HTERT RPE-1 (cell line): Measurements from ENCODE around the gene DMRT1.

Experiments
- in situ Hi-C: fragments of 300-500 bp; cut with MboI; formaldehyde crosslinking; loops from 4 replicates; pipeline ENCODE4 v1.14.3; 2020; ENCODE audit warnings: low sequenced_read_pairs

DMRT1 gene

DNA sequence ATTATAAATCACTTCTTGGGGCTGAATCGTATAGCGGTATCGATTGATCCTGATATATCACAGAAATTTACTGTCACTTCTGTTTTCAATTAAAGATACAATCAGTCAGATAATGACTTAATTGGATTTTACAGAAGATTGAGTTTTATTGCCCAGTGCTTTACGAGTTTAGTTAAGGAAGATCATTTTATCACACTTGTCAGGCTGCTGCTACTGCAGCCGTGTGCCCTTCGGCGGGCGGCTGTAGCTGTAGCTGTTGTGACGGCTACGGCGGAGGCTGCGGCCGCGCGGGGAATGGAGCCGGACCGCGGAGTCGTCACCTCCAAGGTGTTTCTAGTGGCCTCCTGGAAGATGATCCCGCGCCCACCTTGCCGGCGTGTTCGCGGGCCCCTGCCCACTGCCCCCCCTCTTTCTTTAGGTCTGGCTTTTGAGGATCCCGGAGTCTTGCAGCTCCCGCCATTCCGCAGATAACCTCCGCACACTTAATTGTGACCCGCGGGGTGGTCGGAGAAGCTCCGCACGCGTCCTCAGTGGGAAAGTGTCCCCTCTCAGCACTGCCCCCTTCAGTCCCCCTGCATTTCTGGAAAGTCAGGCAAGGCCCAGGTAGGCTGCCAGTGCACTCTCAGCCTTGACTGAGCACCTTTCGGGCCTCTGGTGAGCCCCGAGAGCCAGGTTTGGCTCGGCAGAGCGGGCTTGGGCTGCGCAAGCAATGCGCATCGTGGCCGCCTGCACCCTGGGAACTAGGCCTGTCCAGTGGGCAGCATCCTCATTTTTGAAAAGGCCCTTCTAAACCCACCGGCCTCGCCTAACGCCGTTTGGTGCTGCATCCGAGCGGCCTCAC lies 128.0 kb downstream of the DMRT1 start:
- in situ Hi-C loops: no loop called here

- in situ Hi-C loops: no loop called here
These were observed 128.9 kb downstream of the DMRT1 start for GRCh38 chr9:970151-970996.

- in situ Hi-C loops: no loop called here
These were observed 130.5 kb downstream of the DMRT1 start for GRCh38 chr9:971901-972500.

DNA sequence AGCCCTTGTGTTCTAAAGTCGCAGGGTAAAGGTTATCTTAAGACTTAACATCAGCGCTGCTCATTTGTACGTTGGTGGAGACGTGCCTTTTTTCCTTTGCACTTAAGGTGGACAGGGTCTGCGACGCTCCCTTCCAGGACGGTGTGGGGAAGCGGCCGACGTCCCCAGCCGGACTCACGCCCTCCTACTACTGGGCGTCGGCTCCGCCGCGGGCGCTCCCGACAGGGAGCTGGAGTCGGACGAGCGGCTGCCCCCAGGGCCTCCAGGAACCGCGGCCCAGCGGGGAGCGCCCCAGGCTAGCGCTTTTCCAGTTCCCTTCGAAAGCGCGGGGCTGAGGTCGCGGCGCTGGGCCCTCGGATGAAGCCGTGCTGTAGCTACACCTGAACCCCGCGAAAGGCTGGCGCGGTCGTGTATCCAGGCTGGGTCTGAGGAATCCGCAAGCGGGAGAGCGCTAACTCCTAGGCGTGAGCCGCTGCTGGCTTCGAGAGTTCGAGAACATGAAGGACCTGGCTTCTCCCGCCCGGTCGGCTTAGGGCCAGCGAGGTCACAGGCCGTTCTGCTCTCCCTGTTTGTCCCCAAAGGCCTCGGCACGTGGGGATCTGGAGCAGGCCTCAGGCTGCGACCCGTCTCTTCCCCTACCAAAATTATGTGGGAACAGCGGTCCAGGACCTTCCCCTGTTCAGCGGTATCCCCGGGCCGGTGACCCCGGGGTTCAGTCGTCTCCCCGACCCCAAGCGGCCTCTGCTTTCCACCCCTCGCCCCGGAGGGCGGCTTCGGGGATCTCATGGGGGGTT lies 131.2 kb downstream of the DMRT1 start:
- in situ Hi-C loops: no loop called here

GRCh38 chr9:973295-973834 lies 131.9 kb downstream of the DMRT1 start:
- in situ Hi-C loops: no loop called here

DNA sequence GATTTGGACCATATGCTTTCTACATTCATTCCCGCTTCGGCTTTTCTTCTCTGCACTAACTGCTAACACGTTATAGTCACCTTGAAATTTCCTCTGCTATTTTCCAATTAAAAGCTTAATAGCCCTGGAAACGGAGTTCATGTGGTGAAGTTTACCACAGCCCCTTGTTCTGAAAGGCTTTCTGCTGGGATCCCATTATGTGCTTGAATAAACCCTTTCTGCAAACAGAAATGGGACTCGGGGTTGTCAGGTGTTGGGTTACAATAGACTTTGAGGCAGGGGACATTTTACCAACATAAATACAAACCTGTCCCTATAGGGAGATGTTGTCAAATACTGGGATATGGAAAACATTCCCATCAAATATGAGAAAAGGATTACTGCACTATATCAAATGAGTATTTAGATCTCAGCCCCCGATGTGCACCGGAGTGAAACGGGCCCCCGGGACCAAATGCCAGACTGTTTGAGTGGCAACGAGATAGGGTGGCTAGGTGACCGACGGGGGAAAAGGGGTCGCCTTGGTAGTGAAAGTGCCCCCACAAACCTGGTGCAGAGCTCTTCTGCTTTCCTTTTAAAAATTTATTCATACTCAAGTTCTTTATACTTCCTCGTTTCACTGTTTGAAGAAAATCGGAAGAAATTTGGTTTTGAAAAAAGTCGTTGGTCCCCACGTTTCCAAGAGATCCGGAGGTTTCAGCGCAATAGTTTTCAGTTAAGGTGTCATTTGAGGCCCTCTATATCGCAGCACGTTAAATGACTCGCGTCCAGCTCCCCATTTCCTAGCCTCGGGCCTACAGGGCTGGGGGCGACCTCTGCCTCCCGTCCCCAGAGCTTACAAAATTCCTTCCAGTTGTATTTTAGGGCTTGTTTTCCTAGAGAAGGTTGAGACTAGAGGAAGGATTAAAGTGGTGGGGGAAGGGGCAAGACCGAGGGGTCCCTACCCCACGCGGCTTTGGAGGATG lies 132.8 kb downstream of the DMRT1 start:
- in situ Hi-C loops: no loop called here

- in situ Hi-C loops: no loop called here
These were observed 133.7 kb downstream of the DMRT1 start for GRCh38 chr9:974996-975739.

- in situ Hi-C loops: no loop called here
These were observed 134.3 kb downstream of the DMRT1 start for GRCh38 chr9:975740-976257.

GRCh38 chr9:976258-976942 lies 134.9 kb downstream of the DMRT1 start, which contains the start of gene DMRT3:
TSS of gene DMRT3 (plus strand) at chr9:976655. CDS start at chr9:977002, 347 bp downstream.
- in situ Hi-C loops: no loop called here

GRCh38 chr9:976943-977837 lies 135.7 kb downstream of the DMRT1 start:
- in situ Hi-C loops: no loop called here

- in situ Hi-C loops: no loop called here
These were observed 136.6 kb downstream of the DMRT1 start for GRCh38 chr9:977838-978830.

DNA sequence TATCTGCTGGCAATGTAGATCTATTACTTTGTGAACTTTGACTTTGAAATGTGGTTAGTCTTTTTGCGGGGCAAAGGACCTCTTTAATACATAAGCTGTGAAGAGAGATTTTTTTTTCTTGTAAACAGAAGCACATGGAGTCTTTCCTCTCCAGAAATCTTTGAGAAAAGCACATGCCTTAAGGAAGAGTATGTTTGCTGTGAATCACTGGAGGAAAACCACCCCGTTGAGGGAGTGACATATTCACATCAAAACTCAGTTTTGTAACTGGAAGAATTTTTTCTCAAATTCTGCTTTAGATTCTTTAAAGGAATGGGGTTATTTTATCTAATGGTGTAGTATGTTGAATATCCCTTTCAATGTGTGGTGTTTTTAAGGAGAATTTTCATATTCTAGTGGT lies 138.5 kb downstream of the DMRT1 start:
- in situ Hi-C loops: no loop called here

DNA sequence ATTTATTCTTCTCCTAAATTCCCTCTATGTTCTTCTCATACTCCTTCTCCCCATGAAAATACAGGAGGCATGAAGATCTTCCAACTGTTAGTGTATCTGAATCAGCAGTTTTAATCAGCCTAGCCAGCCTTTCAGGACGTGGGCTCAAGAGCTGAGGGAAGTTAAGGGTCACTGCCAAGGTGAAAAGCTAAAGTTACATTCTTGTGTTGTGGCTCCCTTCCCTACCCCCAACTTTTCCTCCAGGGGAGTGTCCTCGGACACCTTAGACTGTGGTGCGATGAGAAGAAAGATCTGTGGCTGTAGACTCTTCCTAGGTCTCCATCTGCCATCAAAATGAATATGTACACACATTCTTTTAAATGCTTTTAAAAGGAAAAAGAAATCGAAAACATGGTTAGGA lies 139.1 kb downstream of the DMRT1 start:
- in situ Hi-C loops: no loop called here

DNA sequence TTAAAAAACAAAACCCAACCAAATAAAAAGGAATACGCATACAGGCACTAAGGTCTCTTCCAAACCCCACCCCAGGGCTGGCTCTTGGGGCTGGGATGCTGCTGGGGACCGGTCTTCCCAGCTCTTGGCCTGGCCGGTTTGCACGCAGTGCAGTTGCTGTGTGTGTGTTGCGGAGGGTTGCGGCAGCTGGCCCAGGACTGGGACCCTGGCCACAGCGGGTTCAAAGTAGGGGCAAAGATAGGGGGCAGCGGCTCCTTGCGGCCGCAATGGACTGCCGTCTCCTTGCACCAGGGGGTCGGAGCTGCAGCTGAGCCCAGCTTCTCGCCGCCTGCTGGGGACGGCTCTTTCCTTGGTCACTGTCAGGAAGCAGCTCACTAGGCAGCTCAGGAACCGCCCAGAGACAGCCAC lies 140.0 kb downstream of the DMRT1 start:
- in situ Hi-C loops: no loop called here

DNA sequence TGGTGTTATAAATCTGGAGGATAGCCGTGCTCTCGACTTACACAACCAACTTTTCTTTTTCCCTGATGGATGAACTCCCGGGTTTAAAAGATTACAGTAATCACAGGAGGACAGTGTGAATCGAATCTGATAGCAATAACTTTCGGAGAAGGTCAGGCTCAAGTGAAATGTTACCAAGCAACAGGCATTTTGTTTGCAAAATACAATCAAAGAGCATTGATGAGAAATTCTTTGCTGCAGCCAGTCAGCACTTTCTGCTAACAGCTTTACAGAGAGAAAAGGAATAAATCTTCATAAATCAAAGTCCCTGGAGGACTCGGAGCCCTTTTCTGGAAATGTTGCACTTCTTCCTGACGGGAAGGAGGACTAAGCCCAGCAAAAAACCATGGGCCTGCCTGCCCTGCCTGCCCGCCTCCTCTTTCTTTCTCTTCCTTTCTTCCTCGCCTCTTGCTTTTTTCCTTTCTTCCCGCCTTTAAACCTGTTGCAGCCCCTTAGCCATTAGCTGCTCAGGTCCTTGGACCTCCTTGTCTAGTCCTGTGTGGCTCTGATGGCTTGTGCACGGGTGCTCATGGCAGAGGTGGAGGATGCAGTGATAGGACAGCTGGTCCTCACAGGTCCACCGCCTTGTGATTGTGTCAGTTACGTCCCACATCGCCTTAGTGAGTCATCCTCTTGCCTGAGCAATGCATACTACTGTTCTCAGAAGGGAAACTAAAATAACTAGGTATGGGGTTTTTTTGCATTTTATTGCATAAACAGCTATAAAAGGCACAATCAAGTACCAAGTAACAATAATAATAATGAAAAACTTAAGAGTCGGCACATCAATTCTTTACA lies 141.1 kb downstream of the DMRT1 start:
- in situ Hi-C loops: no loop called here
